MCF 10A (cell line): ENCODE data around the gene KLK13. TPM values are rescaled to one million over a fixed set of nuclear protein-coding genes. Genes with fewer than 3 reads are reported as not detected.

Experiments used
- BruUV-seq: library from RNA; stranded (reverse); fragments of 400-500 nt; replicated peaks from 2 replicates; lab custom pipeline; 2021; lab: Mats Ljungman, UMichigan
- CTCF ChIA-PET: fragments of 300-600 bp; sonication (Branson Sonifier 250); formaldehyde crosslinking; extraction: SDS; loops from one replicate; lab custom pipeline; 2021; ENCODE audit warnings: antibody characterized with exemption, inconsistent platforms; lab: Yijun Ruan, JAX
- POLR2A ChIA-PET: fragments of 300-600, 350-650 bp; sonication (Branson Sonifier 250); formaldehyde crosslinking; extraction: SDS; loops from one replicate; lab custom pipeline; 2020; ENCODE audit warnings: antibody characterized with exemption, inconsistent platforms; lab: Yijun Ruan, JAX
- DNase-seq: peaks from one replicate; pipeline ENCODE4 v3.0.0-alpha.2; 2018; ENCODE audit not compliant: unreplicated experiment
- H3K27ac Mint-ChIP-seq: one replicate; pipeline ENCODE4 v1.8.0; 2022; ENCODE audit warnings: mild to moderate bottlenecking, low read depth, mixed read lengths; ENCODE audit not compliant: unreplicated experiment
- H3K27me3 Mint-ChIP-seq: one replicate; pipeline ENCODE4 v1.8.0; 2022; ENCODE audit warnings: mixed read lengths; ENCODE audit not compliant: insufficient read depth, unreplicated experiment
- H3K36me3 Mint-ChIP-seq: one replicate; pipeline ENCODE4 v1.8.0; 2022; ENCODE audit warnings: mild to moderate bottlenecking, moderate library complexity, mixed read lengths; ENCODE audit not compliant: insufficient read depth, unreplicated experiment
- H3K4me1 Mint-ChIP-seq: one replicate; pipeline ENCODE4 v1.8.0; 2022; ENCODE audit warnings: mixed read lengths; ENCODE audit not compliant: insufficient read depth, unreplicated experiment
- H3K4me3 Mint-ChIP-seq: one replicate; pipeline ENCODE4 v1.8.0; 2022; ENCODE audit warnings: mild to moderate bottlenecking, moderate library complexity, mixed read lengths; ENCODE audit not compliant: unreplicated experiment
- H3K9me3 Mint-ChIP-seq: one replicate; pipeline ENCODE4 v1.8.0; 2022; ENCODE audit warnings: mixed read lengths; ENCODE audit not compliant: unreplicated experiment
- CTCF ChIP-seq: fragments of 200-600 bp; IDR thresholded peaks from one replicate; pipeline ENCODE4 v1.8.0; 2022; ENCODE audit warnings: antibody characterized with exemption, mild to moderate bottlenecking; ENCODE audit not compliant: unreplicated experiment
- intact Hi-C: fragments of 100-400 bp; cut with micrococcal nuclease; formaldehyde crosslinking; loops from 2 replicates; pipeline ENCODE4 v1.14.1; 2022
- total RNA-seq: library from RNA; stranded (reverse); gene quantifications from 2 replicates; pipeline ENCODE4 v1.2.3, GENCODE V29; 2022

The KLK13 gene
- total RNA-seq, 1 experiment from 2014 or later = not detected

- intact Hi-C loops = no loop called here
- no peak overlapping the region for H3K27ac Mint-ChIP-seq
- CTCF ChIA-PET = interaction anchor here (0.6 to 1.1 kb wide), 3 partner anchors 31 to 842 kb away, joined by 3 to 5 read pairs (median 3); no protein-coding TSS in a partner anchor
- no peak overlapping the region for H3K4me3 Mint-ChIP-seq
- DNase-seq = no peak
- POLR2A ChIA-PET = interaction anchor here (0.6 kb wide), 1 partner anchor 1137 kb away, joined by 3 read pairs; no protein-coding TSS in a partner anchor
- no peaks in the 10 kb centered on the region for H3K4me1 Mint-ChIP-seq
- no peaks in the 10 kb centered on the region for H3K36me3 Mint-ChIP-seq
- no peaks in the 10 kb centered on the region for H3K27me3 Mint-ChIP-seq
- BruUV-seq = no TSS peak
- peaks cover 27% of the 10 kb centered on the region for H3K9me3 Mint-ChIP-seq
- no peak for TF ChIP-seq CTCF
These were observed 499 bp upstream of the KLK13 start for GRCh38 chr19:51065221-51065960.

GRCh38 chr19:51063664-51064063 is 1.2 kb downstream of the KLK13 start:
- Mint-ChIP-seq H3K27me3 (no peaks in the 10 kb centered on the region), H3K9me3 (peaks cover 32% of the 10 kb centered on the region), H3K4me3 (no peak overlapping the region), H3K36me3 (no peaks in the 10 kb centered on the region), H3K27ac (no peak overlapping the region), H3K4me1 (no peaks in the 10 kb centered on the region)
- intact Hi-C loops = no loop called here
- CTCF ChIA-PET = interaction anchor here (0.6 to 0.7 kb wide), 2 partner anchors 61 to 598 kb away, joined by 3 read pairs; no protein-coding TSS in a partner anchor
- no TSS peak for BruUV-seq
- no peak for DNase-seq
- no peak for TF ChIP-seq CTCF
- POLR2A ChIA-PET = no interaction called here

GRCh38 chr19:51060973-51061372 is 3.9 kb downstream of the KLK13 start:
- intact Hi-C loops = no loop called here
- BruUV-seq = no TSS peak
- CTCF ChIA-PET = no interaction called here
- no peak for DNase-seq
- no peak for TF ChIP-seq CTCF
- no peak overlapping the region for H3K27ac Mint-ChIP-seq
- no peaks in the 10 kb centered on the region for H3K4me1 Mint-ChIP-seq
- H3K36me3 Mint-ChIP-seq = no peaks in the 10 kb centered on the region
- H3K9me3 Mint-ChIP-seq = peaks cover 33% of the 10 kb centered on the region
- H3K27me3 Mint-ChIP-seq = no peaks in the 10 kb centered on the region
- POLR2A ChIA-PET = no interaction called here
- H3K4me3 Mint-ChIP-seq = no peak overlapping the region

- BruUV-seq = no TSS peak
These were observed 4.6 kb downstream of the KLK13 start for GRCh38 chr19:51060336-51060735.

More at GRCh38 chr19:51060336-51060735, 4.6 kb downstream of the KLK13 start:
- Mint-ChIP-seq H3K27ac (no peak overlapping the region), H3K4me3 (no peak overlapping the region), H3K4me1 (no peaks in the 10 kb centered on the region), H3K27me3 (no peaks in the 10 kb centered on the region), H3K9me3 (peaks cover 35% of the 10 kb centered on the region), H3K36me3 (no peaks in the 10 kb centered on the region)
- ChIA-PET CTCF (interaction anchor here (0.6 kb wide), 1 partner anchor 23 kb away, joined by 3 read pairs; no protein-coding TSS in a partner anchor), POLR2A (no interaction called here)
- no peak for TF ChIP-seq CTCF
- DNase-seq = no peak
- intact Hi-C loops = no loop called here
